B cell (primary cell): ENCODE measurements around the gene FBXO11. TPM values are rescaled to one million over a fixed set of nuclear protein-coding genes. Genes with fewer than 3 reads are reported as not detected.

Source experiments
- ATAC-seq: fragments of 200-7000 bp; cut with Tn5 transposase; one replicate; pipeline ENCODE4 v1.10.0; 2021; ENCODE audit warnings: low read depth, mild to moderate bottlenecking, moderate number of reproducible peaks, moderate library complexity
- CTCF ChIA-PET: fragments of 350-600 bp; sonication (Branson Sonifier 250); formaldehyde crosslinking; loops from one replicate; lab custom pipeline; 2021; ENCODE audit warnings: antibody characterized with exemption, inconsistent platforms; lab: Charles Lee
- POLR2A ChIA-PET: fragments of 350-600 bp; sonication (Branson Sonifier 250); formaldehyde crosslinking; loops from one replicate; lab custom pipeline; 2021; ENCODE audit warnings: antibody characterized with exemption; lab: Charles Lee
- DNase-seq: peaks from one replicate; pipeline ENCODE4 v3.0.0; 2013
- H2AFZ ChIP-seq: 2 replicates; pipeline ENCODE4 v1.6.1; 2012; ENCODE audit warnings: mild to moderate bottlenecking, low read depth, low read length; ENCODE audit not compliant: insufficient read depth, poor library complexity, severe bottlenecking
- H3K27ac ChIP-seq, 2 donors: 1 replicate in 1 of 2; 2 replicates in 1 of 2; pipeline ENCODE4 v1.5.1; 2012 to 2013; ENCODE audit warnings: low read length in 2 of 2, mild to moderate bottlenecking in 2 of 2, moderate library complexity in 1 of 2
- H3K27me3 ChIP-seq, 4 experiments: fragments of 200-600 bp in 1 of 4; sonication (generic) in 1 of 4; replicated peaks in 1 of 4; 1 replicate in 2 of 4; 2 replicates in 2 of 4; pipeline versions ENCODE4 v1.6.1 to v1.7.0; 2013 to 2016; ENCODE audit warnings: low read length in 3 of 4, mild to moderate bottlenecking in 2 of 4, mixed read lengths in 1 of 4, moderate library complexity in 1 of 4; ENCODE audit not compliant: insufficient read depth in 4 of 4, control insufficient read depth in 3 of 4; ENCODE audit errors: control extremely low read depth in 1 of 4
- H3K36me3 ChIP-seq, 2 experiments: replicated peaks in 1 of 2; 1 replicate in 1 of 2; 2 replicates in 1 of 2; pipeline versions ENCODE4 v1.6.1 to v1.7.1; 2013; ENCODE audit warnings: low read length in 1 of 2; ENCODE audit not compliant: insufficient read depth in 2 of 2, control insufficient read depth in 1 of 2; ENCODE audit errors: control extremely low read depth in 1 of 2, extremely low read depth in 1 of 2
- H3K4me1 ChIP-seq, 2 donors: fragments of 200-600 bp in 1 of 2; sonication (generic) in 1 of 2; 1 replicate in 1 of 2; 2 replicates in 1 of 2; pipeline versions ENCODE4 v1.5.1 to v1.6.1; 2013 to 2017; ENCODE audit warnings: low read length in 2 of 2; ENCODE audit not compliant: control insufficient read depth in 2 of 2, insufficient read depth in 2 of 2
- H3K4me2 ChIP-seq: replicated peaks from 2 replicates; pipeline ENCODE3; 2012; ENCODE audit warnings: mild to moderate bottlenecking, low read depth, low read length; ENCODE audit not compliant: poor library complexity, severe bottlenecking
- H3K4me3 ChIP-seq, 5 experiments: fragments of 200-600 bp in 1 of 5; sonication (generic) in 1 of 5; 1 replicate in 3 of 5; 2 replicates in 2 of 5; pipeline versions ENCODE4 v1.5.1 to v1.7.0; 2011 to 2016; ENCODE audit warnings: low read length in 4 of 5, mild to moderate bottlenecking in 4 of 5, low read depth in 2 of 5, control low read depth in 1 of 5, moderate library complexity in 1 of 5; ENCODE audit not compliant: insufficient read depth in 1 of 5; ENCODE audit errors: control extremely low read depth in 1 of 5, extremely low read depth in 1 of 5
- H3K79me2 ChIP-seq: fragments of 200-600 bp; sonication (generic); one replicate; pipeline ENCODE4 v1.6.0; 2016; ENCODE audit warnings: low read length; ENCODE audit not compliant: control insufficient read depth, insufficient read depth
- H3K9ac ChIP-seq: fragments of 200-600 bp; sonication (generic); 2 replicates; pipeline ENCODE4 v1.6.1; 2017; ENCODE audit warnings: mild to moderate bottlenecking, low read length, moderate library complexity
- H3K9me3 ChIP-seq, 3 donors: one replicate each; pipeline versions ENCODE4 v1.6.1 to v1.7.1; 2013; ENCODE audit warnings: low read length in 2 of 3; ENCODE audit not compliant: control insufficient read depth in 2 of 3, insufficient read depth in 1 of 3; ENCODE audit errors: control extremely low read depth in 1 of 3
- H4K20me1 ChIP-seq: 2 replicates; pipeline ENCODE4 v1.6.0; 2012; ENCODE audit warnings: mild to moderate bottlenecking, low read length; ENCODE audit not compliant: insufficient read depth, control insufficient read depth, poor library complexity, severe bottlenecking
- H3K27ac Mint-ChIP-seq: one replicate; pipeline ENCODE4 v1.8.0; 2021; ENCODE audit warnings: mixed read lengths
- H3K27me3 Mint-ChIP-seq: one replicate; pipeline ENCODE4 v1.8.0; 2021; ENCODE audit warnings: mixed read lengths
- H3K4me1 Mint-ChIP-seq: one replicate; pipeline ENCODE4 v1.8.0; 2021; ENCODE audit warnings: mixed read lengths
- H3K4me3 Mint-ChIP-seq: one replicate; pipeline ENCODE4 v1.8.0; 2021; ENCODE audit warnings: mixed read lengths
- H3K9me3 Mint-ChIP-seq: one replicate; pipeline ENCODE4 v1.8.0; 2022; ENCODE audit warnings: mixed read lengths; ENCODE audit not compliant: insufficient read depth
- EZH2 ChIP-seq: IDR thresholded peaks from 2 replicates; pipeline ENCODE4 v1.6.1; 2012; ENCODE audit warnings: borderline replicate concordance, low read depth, mild to moderate bottlenecking, moderate library complexity, low read length; ENCODE audit not compliant: insufficient read depth, poor library complexity, severe bottlenecking
- WGBS: methylation state at CpG from one replicate; pipeline ENCODE4 v1.1.5; 2013; ENCODE audit warnings: missing lambda C conversion rate; ENCODE audit not compliant: insufficient coverage; 5-methylcytosine and 5-hydroxymethylcytosine counted together
- intact Hi-C: fragments of 100-400 bp; cut with micrococcal nuclease; formaldehyde crosslinking; loops from one replicate; pipeline ENCODE4 v1.10.0; 2022
- polyA plus RNA-seq: library from polyadenylated mRNA; depleted of rRNA; stranded (reverse); fragments of >200 nt; gene quantifications from 2 replicates; pipeline ENCODE4 v1.2.3, GENCODE V29; 2012
- total RNA-seq, 2 donors: library from RNA; stranded (reverse); fragments of 120-200 nt in 1 of 2; gene quantifications; 1 replicate in 1 of 2; 2 replicates in 1 of 2; pipeline versions ENCODE4 v1.2.3 to v1.2.4, GENCODE V29; 2013 to 2022
- TF ChIP-seq, protein P1 (sequence below): fragments of 200-600 bp; IDR thresholded peaks from one replicate; pipeline ENCODE4 v1.8.0; 2022; ENCODE audit warnings: antibody characterized with exemption, mild to moderate bottlenecking

The FBXO11 gene
- total and polyA plus RNA-seq, 2 donors (not counting 1 experiment from before 2014, with no cell fraction given) = 42.6 to 107 TPM

DNA sequence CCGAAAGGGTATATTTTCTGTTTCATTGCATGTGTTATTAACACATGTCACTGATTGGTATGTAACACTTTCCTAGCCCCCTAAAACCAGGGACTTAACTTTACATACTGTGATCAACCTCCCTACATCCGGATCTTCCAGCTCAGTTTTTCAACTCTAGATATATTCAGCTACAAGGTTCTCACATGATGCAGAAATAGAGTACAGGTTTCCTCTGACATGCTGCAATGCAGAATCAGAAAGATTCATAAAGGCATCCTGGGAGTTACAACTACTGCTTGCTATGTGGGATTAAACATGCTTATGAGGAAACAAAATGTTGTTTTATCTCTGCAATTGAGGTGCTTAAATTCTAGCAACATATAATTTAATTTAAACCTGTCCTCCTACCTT, 14.0 kb downstream of the FBXO11 start:
- Mint-ChIP-seq H3K27me3 (no peaks in the 10 kb centered on the region), H3K4me3 (no peak overlapping the region), H3K4me1 (peaks cover 71% of the 10 kb centered on the region), H3K27ac (no peak overlapping the region), H3K9me3 (no peaks in the 10 kb centered on the region)
- no CpG with 5 or more reads among the region's 2 CpGs for WGBS
- TF ChIP-seq EZH2 = no peak
- TF ChIP-seq, protein P1, sequence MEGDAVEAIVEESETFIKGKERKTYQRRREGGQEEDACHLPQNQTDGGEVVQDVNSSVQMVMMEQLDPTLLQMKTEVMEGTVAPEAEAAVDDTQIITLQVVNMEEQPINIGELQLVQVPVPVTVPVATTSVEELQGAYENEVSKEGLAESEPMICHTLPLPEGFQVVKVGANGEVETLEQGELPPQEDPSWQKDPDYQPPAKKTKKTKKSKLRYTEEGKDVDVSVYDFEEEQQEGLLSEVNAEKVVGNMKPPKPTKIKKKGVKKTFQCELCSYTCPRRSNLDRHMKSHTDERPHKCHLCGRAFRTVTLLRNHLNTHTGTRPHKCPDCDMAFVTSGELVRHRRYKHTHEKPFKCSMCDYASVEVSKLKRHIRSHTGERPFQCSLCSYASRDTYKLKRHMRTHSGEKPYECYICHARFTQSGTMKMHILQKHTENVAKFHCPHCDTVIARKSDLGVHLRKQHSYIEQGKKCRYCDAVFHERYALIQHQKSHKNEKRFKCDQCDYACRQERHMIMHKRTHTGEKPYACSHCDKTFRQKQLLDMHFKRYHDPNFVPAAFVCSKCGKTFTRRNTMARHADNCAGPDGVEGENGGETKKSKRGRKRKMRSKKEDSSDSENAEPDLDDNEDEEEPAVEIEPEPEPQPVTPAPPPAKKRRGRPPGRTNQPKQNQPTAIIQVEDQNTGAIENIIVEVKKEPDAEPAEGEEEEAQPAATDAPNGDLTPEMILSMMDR = no peak
- Histone ChIP-seq H3K27ac (no peak overlapping the region), H3K4me2 (no peak overlapping the region), H3K4me1 (peaks cover 22 to 59% of the 10 kb centered on the region in 2 donors), H4K20me1 (peaks cover 88% of the 10 kb centered on the region), H3K36me3 (peaks cover 0 to 8% of the 10 kb centered on the region in 2 experiments), H3K79me2 (peaks cover 100% of the 10 kb centered on the region), H3K9ac (no peak overlapping the region), H3K4me3 (no peak overlapping the region), H3K27me3 (no peaks in the 10 kb centered on the region), H3K9me3 (no peaks in the 10 kb centered on the region), H2AFZ (no peak overlapping the region)
- ATAC-seq (no peak), DNase-seq (no peak)
- ChIA-PET CTCF (interaction anchor here (0.6 to 1.5 kb wide), 3 partner anchors 15 to 260 kb away, joined by 3 to 5 read pairs (median 4); no protein-coding TSS in a partner anchor), POLR2A (no interaction called here)
- intact Hi-C loops = no loop called here

DNA sequence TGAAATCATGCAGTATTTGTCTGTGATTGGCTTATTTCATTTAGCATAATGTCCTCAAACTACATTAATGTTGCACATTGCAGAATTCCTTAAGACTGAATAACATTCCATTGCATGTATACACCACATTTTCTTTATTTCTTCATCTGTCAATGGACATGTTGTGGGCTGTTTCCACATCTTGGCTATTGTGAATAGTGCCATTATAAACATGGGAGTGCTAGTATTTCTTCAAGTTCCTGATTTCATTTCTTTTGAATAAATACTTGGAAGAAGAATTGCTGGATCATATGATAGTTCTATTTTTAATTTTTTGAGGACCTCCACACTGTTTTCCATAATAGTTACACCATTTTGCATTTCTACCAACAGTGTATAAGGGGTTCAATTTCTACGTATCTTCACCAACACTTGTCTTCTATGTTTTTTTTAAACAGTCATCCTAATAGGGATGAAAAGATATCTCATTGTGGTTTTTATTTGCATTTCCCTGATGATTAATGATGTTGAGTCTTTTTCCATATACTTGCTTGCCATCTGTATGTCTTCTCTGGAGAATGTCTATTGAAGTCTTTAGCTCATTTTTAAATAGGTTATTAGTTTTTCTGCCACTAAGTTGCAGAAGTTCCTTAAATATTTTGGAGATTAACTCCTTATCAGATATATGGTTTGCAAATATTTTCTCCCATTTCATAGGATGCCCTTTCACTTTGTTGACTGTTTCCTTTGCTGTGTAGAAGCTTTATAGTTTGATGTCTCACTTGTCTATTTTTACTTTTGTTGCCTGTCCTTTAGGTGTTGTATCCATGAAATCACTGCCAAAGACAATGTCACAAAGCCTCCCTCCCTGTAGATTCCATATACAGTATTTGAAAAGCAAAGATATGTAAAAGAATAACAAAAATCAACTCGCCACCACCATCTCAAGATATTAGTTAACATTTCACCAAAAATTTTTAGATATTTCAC, 14.6 kb downstream of the FBXO11 start:
- Mint-ChIP-seq H3K27me3 (no peaks in the 10 kb centered on the region), H3K27ac (no peak overlapping the region), H3K9me3 (no peaks in the 10 kb centered on the region), H3K4me3 (no peak overlapping the region), H3K4me1 (peaks cover 69% of the 10 kb centered on the region)
- Histone ChIP-seq H4K20me1 (peaks cover 90% of the 10 kb centered on the region), H3K27ac (no peak overlapping the region), H3K4me1 (peaks cover 17 to 53% of the 10 kb centered on the region in 2 donors), H3K9ac (no peak overlapping the region), H2AFZ (no peak overlapping the region), H3K4me2 (no peak overlapping the region), H3K27me3 (no peaks in the 10 kb centered on the region), H3K9me3 (no peaks in the 10 kb centered on the region), H3K36me3 (peaks cover 0 to 8% of the 10 kb centered on the region in 2 experiments), H3K79me2 (peaks cover 100% of the 10 kb centered on the region), H3K4me3 (no peak overlapping the region)
- ATAC-seq = no peak
- WGBS = no CpG with 5 or more reads among the region's 2 CpGs
- CTCF ChIA-PET = interaction anchor here (0.6 to 1.5 kb wide), 4 partner anchors 15 to 259 kb away, joined by 3 to 5 read pairs (median 4); no protein-coding TSS in a partner anchor
- POLR2A ChIA-PET = no interaction called here
- no peak for TF ChIP-seq EZH2
- TF ChIP-seq, protein P1 = no peak
- intact Hi-C loops = no loop called here
- no peak for DNase-seq
